K562 (cell line): Measurements from ENCODE around the gene SLC4A2. TPM values are rescaled to one million over a fixed set of nuclear protein-coding genes. Genes with fewer than 3 reads are reported as not detected.

Source experiments
- FOSL1 ChIP-seq: fragments of 200-800 bp; sonication (Bioruptor generic); conservative IDR thresholded peaks from 2 replicates; pipeline ENCODE4 v1.6.1; 2016; ENCODE audit warnings: missing genetic modification characterization, missing compliant biosample characterization
- JUND ChIP-seq, 2 experiments: IDR thresholded peaks; 2 replicates in 1 of 2; 3 replicates in 1 of 2; pipeline ENCODE4 v1.6.1; 2011; ENCODE audit warnings: borderline replicate concordance in 2 of 2, low read depth in 2 of 2, low read length in 2 of 2, improper control_type of control experiment in 1 of 2, missing biosample characterization in 1 of 2, missing genetic modification characterization in 1 of 2, missing genetic modification reagents in 1 of 2
- RAD21 ChIP-seq, 2 experiments: fragments of 250-450 bp in 1 of 2; fragments of 450-650 bp in 1 of 2; sonication (Bioruptor Pico) in 1 of 2; formaldehyde crosslinking in 1 of 2; IDR thresholded peaks in 1 of 2; conservative IDR thresholded peaks in 1 of 2; 2 replicates each; pipeline versions ENCODE4 v1.4.0 to v1.8.0; 2020 to 2022; ENCODE audit warnings: mild to moderate bottlenecking in 2 of 2, moderate library complexity in 1 of 2
- SAFB ChIP-seq: fragments of 200-400 bp; formaldehyde crosslinking; IDR thresholded peaks from 2 replicates; pipeline ENCODE4 v1.6.1; 2017; ENCODE audit warnings: low read depth, low read length, borderline replicate concordance
- SUPT5H ChIP-seq: fragments of 450-650 bp; IDR thresholded peaks from 2 replicates; pipeline ENCODE4 v1.6.1; 2016
- TOE1 ChIP-seq, 2 experiments: fragments of 450-650 bp in 1 of 2; sonication (generic) in 1 of 2; formaldehyde crosslinking in 1 of 2; IDR thresholded peaks; 2 replicates each; pipeline versions ENCODE4 v1.7.1 to v1.8.0; 2016 to 2022; ENCODE audit warnings: borderline replicate concordance in 2 of 2, mild to moderate bottlenecking in 2 of 2, antibody characterized with exemption in 1 of 2, inconsistent platforms in 1 of 2, low read depth in 1 of 2, missing genetic modification reagents in 1 of 2, moderate library complexity in 1 of 2
- ZNF696 ChIP-seq: fragments of 250-450 bp; sonication (Bioruptor Pico); conservative IDR thresholded peaks from 2 replicates; pipeline ENCODE4 v1.4.0; 2020; ENCODE audit warnings: mild to moderate bottlenecking, moderate library complexity
- polyA plus RNA-seq, 8 experiments: library from polyadenylated mRNA; depleted of rRNA in 4 of 8; stranded (reverse) in 5 of 8; unstranded in 3 of 8; fragments of >200 nt; fragmentation: Nextera tagmentation in 2 of 8; fragmentation: Illumina TruSeq in 1 of 8; extraction: Ambion mirVana in 2 of 8; extraction: Trizol in 1 of 8; gene quantifications; 2 replicates each; pipeline versions ENCODE4 v1.2.1 to v1.2.3, GENCODE V29; 2011 to 2014; ENCODE audit warnings: inconsistent platforms in 1 of 8, missing spikeins in 1 of 8
- total RNA-seq, 7 experiments: library from RNA; depleted of rRNA in 6 of 7; stranded (reverse); fragments of >200 nt in 6 of 7; fragmentation: Illumina TruSeq in 2 of 7; extraction: Trizol in 2 of 7; gene quantifications; 2 replicates each; pipeline versions ENCODE4 v1.2.1 to v1.2.3, GENCODE V29; 2011 to 2021; ENCODE audit warnings: low replicate concordance in 1 of 7
- TF ChIP-seq, protein P1 (sequence below): fragments of 200-600 bp; sonication (generic); IDR thresholded peaks from one replicate; pipeline ENCODE4 v1.6.1; 2012; ENCODE audit warnings: mild to moderate bottlenecking, low read depth, low read length, inconsistent platforms
- TF ChIP-seq, protein P2 (sequence below): IDR thresholded peaks from 2 replicates; pipeline ENCODE4 v1.6.1; 2016; ENCODE audit warnings: missing genetic modification characterization, missing compliant biosample characterization
- TF ChIP-seq, protein P3 (sequence below): fragments of 250-450 bp; sonication (Bioruptor Pico); IDR thresholded peaks from 2 replicates; pipeline ENCODE4 v1.8.0; 2022; ENCODE audit warnings: inconsistent platforms, mild to moderate bottlenecking, moderate library complexity, borderline replicate concordance

Gene SLC4A2
- total and polyA plus RNA-seq, 9 of the 15 experiments (the other 6 are each of a cell fraction or from before 2014, with no cell fraction given): 11.4 to 375 (median 130) TPM

DNA sequence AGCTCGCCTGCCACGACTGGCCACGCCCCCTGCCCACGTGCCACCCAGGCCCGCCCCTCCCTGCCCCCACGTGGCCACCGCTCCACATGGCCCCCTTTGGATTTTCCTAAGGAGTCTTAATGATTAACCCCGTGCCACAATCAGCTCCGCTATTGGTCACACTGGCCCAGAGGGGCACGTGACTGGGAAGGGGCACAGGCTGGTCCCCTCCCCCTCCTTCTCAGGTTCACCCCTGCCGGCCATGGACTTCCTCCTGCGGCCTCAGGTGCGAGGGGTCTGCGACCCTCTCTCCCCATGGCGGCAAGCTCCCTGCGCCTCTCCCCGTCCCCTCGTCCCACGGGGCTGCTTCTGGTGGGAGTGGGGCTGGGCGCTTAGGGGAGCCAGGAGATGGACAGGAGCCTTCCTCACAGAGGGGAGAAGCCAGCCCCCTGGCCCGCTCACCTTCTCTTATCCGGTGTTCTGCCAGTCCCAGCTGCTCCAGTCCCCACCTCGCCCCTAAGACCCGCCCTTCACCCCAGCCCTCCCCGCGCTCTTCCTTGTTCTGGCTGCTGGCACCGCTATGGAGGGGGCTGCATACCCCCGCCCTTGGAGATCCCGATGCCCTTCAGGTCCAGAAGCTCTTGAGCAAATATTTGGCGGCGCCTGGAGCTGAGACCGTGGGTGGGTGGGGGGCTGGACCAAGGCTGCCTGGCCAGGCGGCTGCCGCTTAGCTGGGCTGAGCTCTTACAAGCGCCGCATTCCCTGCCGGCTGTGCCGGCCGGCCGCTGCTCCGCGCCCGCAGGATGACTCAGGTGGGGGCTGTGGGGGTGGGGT is 3.2 kb downstream of the SLC4A2 start (continued):
- TF ChIP-seq, protein P1, sequence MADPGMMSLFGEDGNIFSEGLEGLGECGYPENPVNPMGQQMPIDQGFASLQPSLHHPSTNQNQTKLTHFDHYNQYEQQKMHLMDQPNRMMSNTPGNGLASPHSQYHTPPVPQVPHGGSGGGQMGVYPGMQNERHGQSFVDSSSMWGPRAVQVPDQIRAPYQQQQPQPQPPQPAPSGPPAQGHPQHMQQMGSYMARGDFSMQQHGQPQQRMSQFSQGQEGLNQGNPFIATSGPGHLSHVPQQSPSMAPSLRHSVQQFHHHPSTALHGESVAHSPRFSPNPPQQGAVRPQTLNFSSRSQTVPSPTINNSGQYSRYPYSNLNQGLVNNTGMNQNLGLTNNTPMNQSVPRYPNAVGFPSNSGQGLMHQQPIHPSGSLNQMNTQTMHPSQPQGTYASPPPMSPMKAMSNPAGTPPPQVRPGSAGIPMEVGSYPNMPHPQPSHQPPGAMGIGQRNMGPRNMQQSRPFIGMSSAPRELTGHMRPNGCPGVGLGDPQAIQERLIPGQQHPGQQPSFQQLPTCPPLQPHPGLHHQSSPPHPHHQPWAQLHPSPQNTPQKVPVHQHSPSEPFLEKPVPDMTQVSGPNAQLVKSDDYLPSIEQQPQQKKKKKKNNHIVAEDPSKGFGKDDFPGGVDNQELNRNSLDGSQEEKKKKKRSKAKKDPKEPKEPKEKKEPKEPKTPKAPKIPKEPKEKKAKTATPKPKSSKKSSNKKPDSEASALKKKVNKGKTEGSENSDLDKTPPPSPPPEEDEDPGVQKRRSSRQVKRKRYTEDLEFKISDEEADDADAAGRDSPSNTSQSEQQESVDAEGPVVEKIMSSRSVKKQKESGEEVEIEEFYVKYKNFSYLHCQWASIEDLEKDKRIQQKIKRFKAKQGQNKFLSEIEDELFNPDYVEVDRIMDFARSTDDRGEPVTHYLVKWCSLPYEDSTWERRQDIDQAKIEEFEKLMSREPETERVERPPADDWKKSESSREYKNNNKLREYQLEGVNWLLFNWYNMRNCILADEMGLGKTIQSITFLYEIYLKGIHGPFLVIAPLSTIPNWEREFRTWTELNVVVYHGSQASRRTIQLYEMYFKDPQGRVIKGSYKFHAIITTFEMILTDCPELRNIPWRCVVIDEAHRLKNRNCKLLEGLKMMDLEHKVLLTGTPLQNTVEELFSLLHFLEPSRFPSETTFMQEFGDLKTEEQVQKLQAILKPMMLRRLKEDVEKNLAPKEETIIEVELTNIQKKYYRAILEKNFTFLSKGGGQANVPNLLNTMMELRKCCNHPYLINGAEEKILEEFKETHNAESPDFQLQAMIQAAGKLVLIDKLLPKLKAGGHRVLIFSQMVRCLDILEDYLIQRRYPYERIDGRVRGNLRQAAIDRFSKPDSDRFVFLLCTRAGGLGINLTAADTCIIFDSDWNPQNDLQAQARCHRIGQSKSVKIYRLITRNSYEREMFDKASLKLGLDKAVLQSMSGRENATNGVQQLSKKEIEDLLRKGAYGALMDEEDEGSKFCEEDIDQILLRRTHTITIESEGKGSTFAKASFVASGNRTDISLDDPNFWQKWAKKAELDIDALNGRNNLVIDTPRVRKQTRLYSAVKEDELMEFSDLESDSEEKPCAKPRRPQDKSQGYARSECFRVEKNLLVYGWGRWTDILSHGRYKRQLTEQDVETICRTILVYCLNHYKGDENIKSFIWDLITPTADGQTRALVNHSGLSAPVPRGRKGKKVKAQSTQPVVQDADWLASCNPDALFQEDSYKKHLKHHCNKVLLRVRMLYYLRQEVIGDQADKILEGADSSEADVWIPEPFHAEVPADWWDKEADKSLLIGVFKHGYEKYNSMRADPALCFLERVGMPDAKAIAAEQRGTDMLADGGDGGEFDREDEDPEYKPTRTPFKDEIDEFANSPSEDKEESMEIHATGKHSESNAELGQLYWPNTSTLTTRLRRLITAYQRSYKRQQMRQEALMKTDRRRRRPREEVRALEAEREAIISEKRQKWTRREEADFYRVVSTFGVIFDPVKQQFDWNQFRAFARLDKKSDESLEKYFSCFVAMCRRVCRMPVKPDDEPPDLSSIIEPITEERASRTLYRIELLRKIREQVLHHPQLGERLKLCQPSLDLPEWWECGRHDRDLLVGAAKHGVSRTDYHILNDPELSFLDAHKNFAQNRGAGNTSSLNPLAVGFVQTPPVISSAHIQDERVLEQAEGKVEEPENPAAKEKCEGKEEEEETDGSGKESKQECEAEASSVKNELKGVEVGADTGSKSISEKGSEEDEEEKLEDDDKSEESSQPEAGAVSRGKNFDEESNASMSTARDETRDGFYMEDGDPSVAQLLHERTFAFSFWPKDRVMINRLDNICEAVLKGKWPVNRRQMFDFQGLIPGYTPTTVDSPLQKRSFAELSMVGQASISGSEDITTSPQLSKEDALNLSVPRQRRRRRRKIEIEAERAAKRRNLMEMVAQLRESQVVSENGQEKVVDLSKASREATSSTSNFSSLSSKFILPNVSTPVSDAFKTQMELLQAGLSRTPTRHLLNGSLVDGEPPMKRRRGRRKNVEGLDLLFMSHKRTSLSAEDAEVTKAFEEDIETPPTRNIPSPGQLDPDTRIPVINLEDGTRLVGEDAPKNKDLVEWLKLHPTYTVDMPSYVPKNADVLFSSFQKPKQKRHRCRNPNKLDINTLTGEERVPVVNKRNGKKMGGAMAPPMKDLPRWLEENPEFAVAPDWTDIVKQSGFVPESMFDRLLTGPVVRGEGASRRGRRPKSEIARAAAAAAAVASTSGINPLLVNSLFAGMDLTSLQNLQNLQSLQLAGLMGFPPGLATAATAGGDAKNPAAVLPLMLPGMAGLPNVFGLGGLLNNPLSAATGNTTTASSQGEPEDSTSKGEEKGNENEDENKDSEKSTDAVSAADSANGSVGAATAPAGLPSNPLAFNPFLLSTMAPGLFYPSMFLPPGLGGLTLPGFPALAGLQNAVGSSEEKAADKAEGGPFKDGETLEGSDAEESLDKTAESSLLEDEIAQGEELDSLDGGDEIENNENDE: no peak
- TF ChIP-seq RAD21 (CRISPR knock-in tag; conservative IDR thresholded peaks at IDR 0.05 in 1 of 2, IDR thresholded peaks at IDR 0.05 in 1 of 2) (no peak), ZNF696 (no peak), SAFB (no peak), SUPT5H (peak; percentile 49; the same call in 1 of the 2 replicates), JUND (IDR thresholded peaks at IDR 0.05; ENCODE audit: borderline replicate concordance, low read depth, low read length) (peak; percentile 62), JUND (tag; IDR thresholded peaks at IDR 0.05; ENCODE audit: borderline replicate concordance, low read depth, low read length) (no peak; the same call in 2 of the 3 replicates), TOE1 (IDR thresholded peaks at IDR 0.05; ENCODE audit: borderline replicate concordance) (peak; percentile 54; the same call in 1 of the 2 replicates), TOE1 (CRISPR knock-in tag; IDR thresholded peaks at IDR 0.05; ENCODE audit: borderline replicate concordance, low read depth) (no peak), FOSL1 (peak; percentile 91)
- TF ChIP-seq, protein P2, sequence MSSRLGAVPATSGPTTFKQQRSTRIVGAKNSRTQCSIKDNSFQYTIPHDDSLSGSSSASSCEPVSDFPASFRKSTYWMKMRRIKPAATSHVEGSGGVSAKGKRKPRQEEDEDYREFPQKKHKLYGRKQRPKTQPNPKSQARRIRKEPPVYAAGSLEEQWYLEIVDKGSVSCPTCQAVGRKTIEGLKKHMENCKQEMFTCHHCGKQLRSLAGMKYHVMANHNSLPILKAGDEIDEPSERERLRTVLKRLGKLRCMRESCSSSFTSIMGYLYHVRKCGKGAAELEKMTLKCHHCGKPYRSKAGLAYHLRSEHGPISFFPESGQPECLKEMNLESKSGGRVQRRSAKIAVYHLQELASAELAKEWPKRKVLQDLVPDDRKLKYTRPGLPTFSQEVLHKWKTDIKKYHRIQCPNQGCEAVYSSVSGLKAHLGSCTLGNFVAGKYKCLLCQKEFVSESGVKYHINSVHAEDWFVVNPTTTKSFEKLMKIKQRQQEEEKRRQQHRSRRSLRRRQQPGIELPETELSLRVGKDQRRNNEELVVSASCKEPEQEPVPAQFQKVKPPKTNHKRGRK (tag): no peak
- TF ChIP-seq, protein P3, sequence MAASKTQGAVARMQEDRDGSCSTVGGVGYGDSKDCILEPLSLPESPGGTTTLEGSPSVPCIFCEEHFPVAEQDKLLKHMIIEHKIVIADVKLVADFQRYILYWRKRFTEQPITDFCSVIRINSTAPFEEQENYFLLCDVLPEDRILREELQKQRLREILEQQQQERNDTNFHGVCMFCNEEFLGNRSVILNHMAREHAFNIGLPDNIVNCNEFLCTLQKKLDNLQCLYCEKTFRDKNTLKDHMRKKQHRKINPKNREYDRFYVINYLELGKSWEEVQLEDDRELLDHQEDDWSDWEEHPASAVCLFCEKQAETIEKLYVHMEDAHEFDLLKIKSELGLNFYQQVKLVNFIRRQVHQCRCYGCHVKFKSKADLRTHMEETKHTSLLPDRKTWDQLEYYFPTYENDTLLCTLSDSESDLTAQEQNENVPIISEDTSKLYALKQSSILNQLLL (CRISPR knock-in tag): no peak
